CD14-positive monocyte (primary cell): ENCODE data around the gene ZIC2. TPM values are rescaled to one million over a fixed set of nuclear protein-coding genes. Genes with fewer than 3 reads are reported as not detected.

Experiments
- DNase-seq, 3 donors: peaks; one replicate each; pipeline ENCODE4 v3.0.0-alpha.2; 2011 to 2022
- H2AFZ ChIP-seq: 2 replicates; pipeline ENCODE4 v1.6.0; 2012; ENCODE audit warnings: mild to moderate bottlenecking, low read depth, low read length, inconsistent platforms; ENCODE audit not compliant: insufficient read depth, poor library complexity, severe bottlenecking
- H3K27ac ChIP-seq, 2 donors: 1 replicate in 1 of 2; 2 replicates in 1 of 2; pipeline ENCODE4 v1.5.1; 2012 to 2013; ENCODE audit warnings: low read length in 2 of 2, control low read depth in 1 of 2, inconsistent platforms in 1 of 2, low read depth in 1 of 2, mild to moderate bottlenecking in 1 of 2
- H3K27me3 ChIP-seq, 2 donors: one replicate each; pipeline versions ENCODE4 v1.6.0 to v1.6.1; 2011 to 2013; ENCODE audit warnings: low read length in 2 of 2; ENCODE audit not compliant: control insufficient read depth in 2 of 2, insufficient read depth in 2 of 2
- H3K36me3 ChIP-seq, 2 donors: replicated peaks in 1 of 2; 1 replicate in 1 of 2; 2 replicates in 1 of 2; pipeline versions ENCODE4 v1.5.1 to v1.6.1; 2012 to 2013; ENCODE audit warnings: low read length in 2 of 2, control low read depth in 1 of 2, inconsistent platforms in 1 of 2, mild to moderate bottlenecking in 1 of 2; ENCODE audit not compliant: insufficient read depth in 2 of 2, control insufficient read depth in 1 of 2
- H3K4me1 ChIP-seq, 2 donors: 1 replicate in 1 of 2; 2 replicates in 1 of 2; pipeline versions ENCODE4 v1.5.1 to v1.6.1; 2012 to 2013; ENCODE audit warnings: low read length in 2 of 2, control low read depth in 1 of 2, inconsistent platforms in 1 of 2, mild to moderate bottlenecking in 1 of 2, moderate library complexity in 1 of 2; ENCODE audit not compliant: insufficient read depth in 2 of 2, control insufficient read depth in 1 of 2
- H3K4me2 ChIP-seq: replicated peaks from 2 replicates; pipeline ENCODE3; 2012; ENCODE audit warnings: low read length, moderate library complexity, mild to moderate bottlenecking; ENCODE audit not compliant: poor library complexity, severe bottlenecking; ENCODE audit errors: extremely low read depth
- H3K4me3 ChIP-seq, 3 experiments: fragments of 200-600 bp in 1 of 3; sonication (generic) in 1 of 3; replicated peaks in 1 of 3; 1 replicate in 2 of 3; 2 replicates in 1 of 3; pipeline ENCODE4 v1.5.1; 2011 to 2013; ENCODE audit warnings: low read length in 3 of 3, mild to moderate bottlenecking in 3 of 3, control low read depth in 2 of 3, low read depth in 2 of 3, inconsistent platforms in 1 of 3, moderate library complexity in 1 of 3
- H3K79me2 ChIP-seq: 2 replicates; pipeline ENCODE4 v1.6.0; 2012; ENCODE audit warnings: mild to moderate bottlenecking, control low read depth, inconsistent platforms, low read length, moderate library complexity; ENCODE audit not compliant: insufficient read depth
- H3K9ac ChIP-seq: 2 replicates; pipeline ENCODE4 v1.6.0; 2017; ENCODE audit warnings: low read length, mild to moderate bottlenecking; ENCODE audit not compliant: insufficient read depth, poor library complexity, severe bottlenecking
- H3K9me3 ChIP-seq, 2 donors: replicated peaks in 1 of 2; 1 replicate in 1 of 2; 2 replicates in 1 of 2; pipeline versions ENCODE4 v1.5.1 to v1.6.1; 2012 to 2013; ENCODE audit warnings: low read length in 2 of 2, control low read depth in 1 of 2; ENCODE audit not compliant: control insufficient read depth in 1 of 2, insufficient read depth in 1 of 2
- H4K20me1 ChIP-seq: 2 replicates; pipeline ENCODE4 v1.6.0; 2012; ENCODE audit warnings: mild to moderate bottlenecking, low read length, control low read depth, moderate library complexity; ENCODE audit not compliant: insufficient read depth
- H3K27ac Mint-ChIP-seq, 7 donors: one replicate each; pipeline ENCODE4 v1.8.0; 2020; ENCODE audit warnings: mild to moderate bottlenecking in 7 of 7, mixed read lengths in 7 of 7, moderate library complexity in 6 of 7, inconsistent platforms in 2 of 7
- H3K27me3 Mint-ChIP-seq, 3 donors: one replicate each; pipeline ENCODE4 v1.8.0; 2021 to 2022; ENCODE audit warnings: low read depth in 3 of 3, mild to moderate bottlenecking in 3 of 3, mixed read lengths in 3 of 3, moderate library complexity in 3 of 3, inconsistent platforms in 1 of 3
- H3K36me3 Mint-ChIP-seq, 2 donors: one replicate each; pipeline ENCODE4 v1.8.0; 2020; ENCODE audit warnings: mixed read lengths in 2 of 2, inconsistent platforms in 1 of 2, mild to moderate bottlenecking in 1 of 2
- H3K4me1 Mint-ChIP-seq: one replicate; pipeline ENCODE4 v1.8.0; 2020; ENCODE audit warnings: mild to moderate bottlenecking, mixed read lengths
- H3K4me3 Mint-ChIP-seq, 2 donors: one replicate each; pipeline ENCODE4 v1.8.0; 2020; ENCODE audit warnings: mild to moderate bottlenecking in 2 of 2, mixed read lengths in 2 of 2, moderate library complexity in 1 of 2
- H3K9me3 Mint-ChIP-seq, 7 donors: one replicate each; pipeline ENCODE4 v1.8.0; 2020 to 2022; ENCODE audit warnings: mixed read lengths in 7 of 7, mild to moderate bottlenecking in 6 of 7, moderate library complexity in 6 of 7, inconsistent platforms in 2 of 7
- CTCF ChIP-seq: fragments of 200-600 bp; IDR thresholded peaks from one replicate; pipeline ENCODE4 v1.8.0; 2022; ENCODE audit warnings: antibody characterized with exemption, mild to moderate bottlenecking
- WGBS: methylation state at CpG from one replicate; pipeline ENCODE4 v1.1.5; 2013; ENCODE audit warnings: missing lambda C conversion rate; ENCODE audit not compliant: insufficient coverage; 5-methylcytosine and 5-hydroxymethylcytosine counted together
- intact Hi-C, 2 donors: fragments of 100-400 bp; cut with micrococcal nuclease; formaldehyde crosslinking; loops; one replicate each; pipeline versions ENCODE4 v1.15.0 to v1.15.1; 2023
- polyA plus RNA-seq, 3 donors: library from polyadenylated mRNA; depleted of rRNA in 1 of 3; unstranded in 2 of 3; stranded (reverse) in 1 of 3; fragments of 300-500 nt in 2 of 3; fragments of >200 nt in 1 of 3; fragmentation: Illumina TruSeq in 2 of 3; gene quantifications; 1 replicate in 2 of 3; 2 replicates in 1 of 3; pipeline ENCODE4 v1.2.3, GENCODE V29; 2012 to 2021

ZIC2 gene
- polyA plus RNA-seq, 3 donors = not detected

- no peak for DNase-seq
- Histone ChIP-seq H3K4me3 (no peak overlapping the region), H3K9me3 (no peaks in the 10 kb centered on the region), H3K27me3 (peaks cover 4 to 41% of the 10 kb centered on the region in 2 donors), H3K36me3 (no peaks in the 10 kb centered on the region), H2AFZ (no peak overlapping the region), H4K20me1 (no peaks in the 10 kb centered on the region), H3K9ac (no peak overlapping the region), H3K27ac (no peak overlapping the region), H3K4me1 (no peaks in the 10 kb centered on the region), H3K79me2 (no peaks in the 10 kb centered on the region), H3K4me2 (no peak overlapping the region)
- intact Hi-C loops = no loop called here
- TF ChIP-seq CTCF = no peak
- no peaks in the 10 kb centered on the region for H3K4me1 Mint-ChIP-seq
- H3K4me3 Mint-ChIP-seq = no peak overlapping the region
- no peak overlapping the region for H3K27ac Mint-ChIP-seq
- H3K27me3 Mint-ChIP-seq = peaks cover 41 to 61% (median 59%) of the 10 kb centered on the region in 3 donors
- H3K36me3 Mint-ChIP-seq = no peaks in the 10 kb centered on the region
- no CpG with 5 or more reads among the region's 2 CpGs for WGBS
- peaks cover 0 to 2% (median 0%) of the 10 kb centered on the region in 7 donors for H3K9me3 Mint-ChIP-seq
These were observed 33.9 kb upstream of the ZIC2 start for GRCh38 chr13:99947666-99948065.

GRCh38 chr13:99948411-99948810 is 33.2 kb upstream of the ZIC2 start:
- Histone ChIP-seq H3K36me3 (no peaks in the 10 kb centered on the region), H3K79me2 (no peaks in the 10 kb centered on the region), H3K4me1 (no peaks in the 10 kb centered on the region), H3K4me2 (no peak overlapping the region), H3K9ac (no peak overlapping the region), H4K20me1 (no peaks in the 10 kb centered on the region), H3K9me3 (no peaks in the 10 kb centered on the region), H2AFZ (no peak overlapping the region), H3K4me3 (no peak overlapping the region), H3K27ac (no peak overlapping the region), H3K27me3 (peaks cover 4 to 46% of the 10 kb centered on the region in 2 donors)
- intact Hi-C loops = no loop called here
- Mint-ChIP-seq H3K4me1 (no peaks in the 10 kb centered on the region), H3K27me3 (peaks cover 48 to 66% (median 62%) of the 10 kb centered on the region in 3 donors), H3K27ac (no peak overlapping the region), H3K36me3 (no peaks in the 10 kb centered on the region), H3K4me3 (no peak overlapping the region), H3K9me3 (peaks cover 0 to 2% (median 0%) of the 10 kb centered on the region in 7 donors)
- no peak for TF ChIP-seq CTCF
- WGBS = 90% methylated on average over 3 of the region's 4 CpGs
- no peak for DNase-seq
